GM10266 (cell line): ENCODE data around the gene IFRD2.
"Not testable (repeated sequence)": the region's sequence is repeated elsewhere in the genome, so short reads cannot be mapped to it uniquely, and the experiment has no call there.

Source experiments
- DNase-seq: peaks from one replicate; pipeline ENCODE4 v3.0.0; 2012; ENCODE audit errors: extremely low spot score
- TF ChIP-seq, protein P1 (sequence below): IDR thresholded peaks from 2 replicates; pipeline ENCODE4 v1.5.1; 2012; ENCODE audit warnings: mild to moderate bottlenecking, low read depth; ENCODE audit not compliant: control insufficient read depth, insufficient read depth; ENCODE audit errors: missing control alignments

Gene IFRD2

GRCh38 chr3:50314342-50314741, 22.1 kb upstream of the IFRD2 start:
- DNase-seq: no peak
- TF ChIP-seq, protein P1, sequence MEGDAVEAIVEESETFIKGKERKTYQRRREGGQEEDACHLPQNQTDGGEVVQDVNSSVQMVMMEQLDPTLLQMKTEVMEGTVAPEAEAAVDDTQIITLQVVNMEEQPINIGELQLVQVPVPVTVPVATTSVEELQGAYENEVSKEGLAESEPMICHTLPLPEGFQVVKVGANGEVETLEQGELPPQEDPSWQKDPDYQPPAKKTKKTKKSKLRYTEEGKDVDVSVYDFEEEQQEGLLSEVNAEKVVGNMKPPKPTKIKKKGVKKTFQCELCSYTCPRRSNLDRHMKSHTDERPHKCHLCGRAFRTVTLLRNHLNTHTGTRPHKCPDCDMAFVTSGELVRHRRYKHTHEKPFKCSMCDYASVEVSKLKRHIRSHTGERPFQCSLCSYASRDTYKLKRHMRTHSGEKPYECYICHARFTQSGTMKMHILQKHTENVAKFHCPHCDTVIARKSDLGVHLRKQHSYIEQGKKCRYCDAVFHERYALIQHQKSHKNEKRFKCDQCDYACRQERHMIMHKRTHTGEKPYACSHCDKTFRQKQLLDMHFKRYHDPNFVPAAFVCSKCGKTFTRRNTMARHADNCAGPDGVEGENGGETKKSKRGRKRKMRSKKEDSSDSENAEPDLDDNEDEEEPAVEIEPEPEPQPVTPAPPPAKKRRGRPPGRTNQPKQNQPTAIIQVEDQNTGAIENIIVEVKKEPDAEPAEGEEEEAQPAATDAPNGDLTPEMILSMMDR: no peak

DNA sequence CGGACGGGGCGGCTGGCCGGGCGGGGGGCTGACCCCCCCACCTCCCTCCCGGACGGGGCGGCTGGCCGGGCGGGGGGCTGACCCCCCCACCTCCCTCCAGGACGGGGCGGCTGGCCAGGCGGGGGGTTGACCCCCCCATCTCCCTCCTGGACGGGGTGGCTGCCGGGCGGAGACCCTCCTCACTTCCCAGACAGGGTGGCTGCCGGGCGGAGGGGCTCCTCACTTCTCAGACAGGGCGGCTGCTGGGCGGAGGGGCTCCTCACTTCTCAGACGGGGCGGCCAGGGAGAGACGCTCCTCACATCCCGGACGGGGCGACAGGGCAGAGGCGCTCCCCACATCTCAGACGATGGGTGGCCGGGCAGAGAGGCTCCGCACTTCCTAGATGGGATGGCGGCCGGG, 19.8 kb upstream of the IFRD2 start:
- DNase-seq: not testable (repeated sequence)

GRCh38 chr3:50304601-50305000, 12.4 kb upstream of the IFRD2 start:
- no peak for DNase-seq

GRCh38 chr3:50303013-50303815, 11.0 kb upstream of the IFRD2 start, which contains the start of gene HYAL1:
HYAL1 (minus strand) TSS chr3:50303574; CDS start chr3:50302956, 618 bp downstream.
- no peak for DNase-seq
- TF ChIP-seq, protein P1: no peak

More at GRCh38 chr3:50304601-50305000, 12.4 kb upstream of the IFRD2 start:
- TF ChIP-seq, protein P1: no peak

- no peak for DNase-seq
- TF ChIP-seq, protein P1: no peak
Measured at GRCh38 chr3:50302095-50303012, 10.1 kb upstream of the IFRD2 start.

DNA sequence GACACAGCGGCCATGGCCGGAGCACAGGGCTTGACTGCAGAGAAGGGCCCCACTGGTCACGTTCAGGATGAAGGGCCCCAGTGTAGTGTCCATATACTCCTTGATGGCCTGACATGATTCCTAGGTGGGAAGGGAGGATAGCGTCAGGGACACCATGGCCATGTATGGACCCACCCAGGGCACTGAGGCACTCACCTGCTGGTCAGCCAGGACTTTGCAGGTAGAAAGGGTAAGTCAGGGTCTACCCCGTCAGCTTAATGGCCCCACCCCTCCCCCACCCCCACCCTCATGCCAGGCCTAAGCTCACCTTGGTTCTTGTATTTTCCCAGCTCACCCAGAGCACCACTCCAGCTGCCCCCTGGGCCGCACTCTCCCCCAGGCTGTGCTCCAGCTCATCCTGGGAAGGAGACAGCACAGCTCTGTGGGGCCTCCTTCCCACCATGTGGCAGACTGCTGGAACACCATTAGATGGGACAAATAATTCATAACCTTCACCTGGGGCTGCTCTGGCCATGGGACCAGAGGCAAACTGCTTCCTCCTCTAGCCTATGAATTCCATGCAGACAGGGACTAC, 8.5 kb upstream of the IFRD2 start:
- no peak for DNase-seq
- TF ChIP-seq, protein P1: no peak

DNA sequence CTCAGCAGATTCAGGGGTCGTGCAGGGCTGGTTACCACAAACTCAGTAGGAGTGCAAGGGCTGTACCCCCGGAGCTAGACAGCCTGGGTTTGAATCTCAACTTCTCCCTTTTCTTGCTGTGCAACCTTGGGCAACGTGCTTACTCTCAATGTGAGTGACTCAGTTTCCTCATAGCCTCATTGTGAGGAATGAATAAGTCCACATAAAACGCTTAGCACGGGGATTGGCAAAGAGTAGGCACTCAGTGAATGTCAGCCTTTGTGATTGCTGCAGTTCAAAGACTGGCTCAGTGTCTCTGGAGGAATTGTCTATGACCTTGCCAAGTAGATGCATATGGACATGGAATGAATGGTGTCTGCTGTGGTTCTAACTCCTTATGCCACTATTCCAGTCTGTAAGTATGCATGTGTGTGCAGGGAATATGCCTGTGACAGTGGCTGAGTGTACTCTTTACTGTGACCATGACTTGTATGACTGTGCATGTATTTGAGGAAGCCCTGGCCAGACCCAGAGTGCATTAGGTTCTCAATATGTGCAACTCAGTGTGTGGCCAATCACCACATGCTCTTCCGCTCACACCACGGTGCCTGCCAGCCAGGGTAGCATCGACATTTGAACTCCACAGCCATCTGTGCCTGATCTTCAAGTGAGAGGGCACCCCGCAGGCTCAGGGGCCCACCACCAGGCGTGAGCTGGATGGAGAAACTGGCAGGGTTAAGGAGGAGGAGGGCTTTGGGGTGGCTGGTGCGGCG, 7.9 kb upstream of the IFRD2 start:
- TF ChIP-seq, protein P1: no peak
- no peak for DNase-seq
